Neural cell (in vitro differentiated cells): ENCODE measurements around the gene MYG1. TPM values are rescaled to one million over a fixed set of nuclear protein-coding genes. Genes with fewer than 3 reads are reported as not detected.

Experiments
- H2AFZ ChIP-seq: fragments of 200-600, 300-800 bp; sonication (generic), shearing (Covaris generic); 2 replicates; pipeline ENCODE4 v1.6.0; 2014; ENCODE audit warnings: low read depth, mild to moderate bottlenecking, antibody characterized with exemption, low read length, moderate library complexity
- H3F3A ChIP-seq: fragments of 200-600 bp; shearing (Covaris generic); 2 replicates; pipeline ENCODE4 v1.6.1; 2016; ENCODE audit warnings: mild to moderate bottlenecking, moderate library complexity, mixed read lengths, antibody characterized with exemption, low read length; ENCODE audit not compliant: insufficient read depth, poor library complexity, severe bottlenecking
- H3K27ac ChIP-seq: fragments of 200-600, 300-800 bp; sonication (generic), shearing (Covaris generic); 2 replicates; pipeline ENCODE4 v1.5.1; 2014; ENCODE audit warnings: mild to moderate bottlenecking, low read length, moderate library complexity
- H3K27me3 ChIP-seq: fragments of 300-800, 200-600 bp; sonication (generic), shearing (Covaris generic); 2 replicates; pipeline ENCODE4 v1.6.0; 2014; ENCODE audit warnings: mild to moderate bottlenecking, low read depth, low read length, moderate library complexity; ENCODE audit not compliant: insufficient read depth
- H3K36me3 ChIP-seq: fragments of 300-800, 200-600 bp; sonication (generic), shearing (Covaris generic); 2 replicates; pipeline ENCODE4 v1.5.1; 2014; ENCODE audit warnings: mild to moderate bottlenecking, antibody characterized with exemption, low read length, moderate library complexity; ENCODE audit not compliant: insufficient read depth
- H3K4me2 ChIP-seq: fragments of 300-800, 200-600 bp; sonication (generic), shearing (Covaris generic); 2 replicates; pipeline ENCODE4 v1.6.0; 2014; ENCODE audit warnings: mild to moderate bottlenecking, low read length
- H3K4me3 ChIP-seq: fragments of 300-800, 200-600 bp; sonication (generic), shearing (Covaris generic); 2 replicates; pipeline ENCODE4 v1.5.1; 2014; ENCODE audit warnings: mild to moderate bottlenecking, low read length, moderate library complexity
- H3K79me2 ChIP-seq: fragments of 200-600 bp; shearing (Covaris generic); replicated peaks from 2 replicates; pipeline ENCODE4 v1.6.0; 2014; ENCODE audit warnings: mild to moderate bottlenecking, low read length, moderate library complexity; ENCODE audit not compliant: insufficient read depth
- H3K9ac ChIP-seq: fragments of 300-800, 200-600 bp; sonication (generic), shearing (Covaris generic); 2 replicates; pipeline ENCODE4 v1.6.1; 2016; ENCODE audit warnings: mild to moderate bottlenecking, low read length, mixed read lengths
- H3K9me2 ChIP-seq: fragments of 200-600 bp; shearing (Covaris generic); 2 replicates; pipeline ENCODE4 v1.6.1; 2016; ENCODE audit warnings: mild to moderate bottlenecking, low read length, mixed read lengths; ENCODE audit not compliant: insufficient read depth
- H3K9me3 ChIP-seq: fragments of 200-600, 300-800 bp; sonication (generic), shearing (Covaris generic); 2 replicates; pipeline ENCODE4 v1.6.1; 2016; ENCODE audit warnings: mild to moderate bottlenecking, mixed run types, low read length, moderate library complexity, mixed read lengths
- H4K20me1 ChIP-seq: fragments of 200-600 bp; shearing (Covaris generic); 2 replicates; pipeline ENCODE4 v1.6.1; 2016; ENCODE audit warnings: mild to moderate bottlenecking, mixed run types; ENCODE audit not compliant: insufficient read depth
- EP300 ChIP-seq: fragments of 450-650 bp; conservative IDR thresholded peaks from 2 replicates; pipeline ENCODE4 v1.6.1; 2014; ENCODE audit warnings: antibody characterized with exemption, mild to moderate bottlenecking, moderate library complexity; ENCODE audit not compliant: poor library complexity, severe bottlenecking
- EZH2 ChIP-seq: fragments of 200-600, 300-800 bp; shearing (Covaris generic), sonication (generic); IDR thresholded peaks from 2 replicates; pipeline ENCODE4 v1.6.1; 2014; ENCODE audit warnings: antibody characterized with exemption, low read length, borderline replicate concordance, mild to moderate bottlenecking; ENCODE audit not compliant: insufficient read depth, poor library complexity, severe bottlenecking
- MXI1 ChIP-seq: fragments of 450-650 bp; conservative IDR thresholded peaks from 2 replicates; pipeline ENCODE4 v1.6.1; 2014; ENCODE audit warnings: antibody characterized with exemption, mild to moderate bottlenecking; ENCODE audit not compliant: poor library complexity, severe bottlenecking
- POLR2AphosphoS5 ChIP-seq: IDR thresholded peaks from 2 replicates; pipeline ENCODE4 v1.6.1; 2012
- RAD21 ChIP-seq: fragments of 450-650 bp; conservative IDR thresholded peaks from 2 replicates; pipeline ENCODE4 v1.6.1; 2014; ENCODE audit warnings: antibody characterized with exemption, mild to moderate bottlenecking, moderate library complexity
- SMC3 ChIP-seq: fragments of 450-650 bp; conservative IDR thresholded peaks from 2 replicates; pipeline ENCODE4 v1.6.1; 2014; ENCODE audit warnings: antibody characterized with exemption, mild to moderate bottlenecking, moderate library complexity; ENCODE audit not compliant: poor library complexity
- TAF1 ChIP-seq: IDR thresholded peaks from 2 replicates; pipeline ENCODE4 v1.6.1; 2012; ENCODE audit warnings: low read depth
- polyA plus RNA-seq: library from polyadenylated mRNA; depleted of rRNA; stranded (reverse); fragments of >200 nt; gene quantifications from 2 replicates; pipeline ENCODE4 v1.2.3, GENCODE V29; 2014
- TF ChIP-seq, protein P1 (sequence below): fragments of 450-650 bp; IDR thresholded peaks from 2 replicates; pipeline ENCODE4 v1.5.1; 2014; ENCODE audit warnings: antibody characterized with exemption, mild to moderate bottlenecking, moderate library complexity; ENCODE audit not compliant: poor library complexity, severe bottlenecking
- TF ChIP-seq, protein P2 (sequence below): IDR thresholded peaks from 2 replicates; pipeline ENCODE4 v1.6.1; 2012; ENCODE audit warnings: borderline replicate concordance

The MYG1 gene
- polyA plus RNA-seq, 1 donor from 2014 or later, result 70.5 TPM

DNA sequence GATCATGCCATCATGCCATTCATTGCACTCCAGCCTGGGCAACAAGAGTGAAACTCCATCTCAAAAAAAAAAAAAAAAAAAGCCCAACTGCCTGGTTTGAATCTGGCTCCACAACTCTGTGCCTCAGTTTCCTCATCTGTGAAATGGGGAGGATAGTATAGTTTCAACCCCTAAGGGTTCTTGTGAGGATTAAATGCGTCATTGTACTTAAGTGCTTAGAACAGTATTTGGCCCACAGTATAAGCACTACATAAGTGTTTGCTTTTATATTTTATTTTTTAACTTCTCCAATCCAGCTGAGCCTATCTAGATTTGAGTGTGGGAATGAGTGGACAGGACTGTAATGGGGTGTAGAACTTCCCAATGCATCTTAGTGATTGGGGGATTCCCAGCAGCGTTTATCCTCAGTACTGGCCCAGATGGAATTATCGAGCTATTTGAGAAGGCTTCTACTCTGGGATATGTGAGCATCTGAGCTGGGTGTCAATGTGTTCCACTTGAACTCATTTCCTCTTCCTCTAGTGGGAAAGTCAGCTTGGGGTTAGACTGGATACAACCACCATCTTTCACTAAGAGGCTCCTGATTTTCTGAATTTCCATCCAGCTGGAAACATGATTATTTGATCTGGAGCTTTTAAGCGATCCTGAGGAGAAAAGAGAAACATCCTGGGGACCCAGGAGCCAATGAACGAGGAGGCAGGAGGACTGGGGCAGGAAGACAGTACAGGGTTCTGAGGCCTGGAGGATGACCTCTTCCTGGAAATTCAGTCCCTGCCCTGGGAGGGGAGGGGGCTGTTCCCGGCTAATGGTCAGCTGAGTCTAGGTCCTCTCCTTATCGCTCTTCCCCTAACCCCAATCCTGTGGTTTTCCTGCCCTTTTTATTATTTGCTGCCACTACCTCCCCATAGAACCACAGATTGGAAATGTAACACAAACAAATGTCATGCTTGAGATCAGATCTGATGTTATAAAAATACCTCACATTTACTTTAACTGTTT is 40.7 kb upstream of the MYG1 start:
- Histone ChIP-seq H3K4me3 (no peak overlapping the region), H3K9me3 (no peaks in the 10 kb centered on the region), H3K4me2 (no peak overlapping the region), H3K27ac (no peak overlapping the region), H4K20me1 (no peaks in the 10 kb centered on the region), H3K9ac (no peak overlapping the region), H2AFZ (no peak overlapping the region), H3K9me2 (no peaks in the 10 kb centered on the region), H3K36me3 (no peaks in the 10 kb centered on the region), H3K27me3 (no peaks in the 10 kb centered on the region), H3K79me2 (no peaks in the 10 kb centered on the region), H3F3A (no peaks in the 10 kb centered on the region)
- TF ChIP-seq SMC3 (no peak), POLR2AphosphoS5 (no peak), EP300 (no peak), EZH2 (no peak), MXI1 (no peak), TAF1 (no peak), RAD21 (no peak)
- TF ChIP-seq, protein P1, sequence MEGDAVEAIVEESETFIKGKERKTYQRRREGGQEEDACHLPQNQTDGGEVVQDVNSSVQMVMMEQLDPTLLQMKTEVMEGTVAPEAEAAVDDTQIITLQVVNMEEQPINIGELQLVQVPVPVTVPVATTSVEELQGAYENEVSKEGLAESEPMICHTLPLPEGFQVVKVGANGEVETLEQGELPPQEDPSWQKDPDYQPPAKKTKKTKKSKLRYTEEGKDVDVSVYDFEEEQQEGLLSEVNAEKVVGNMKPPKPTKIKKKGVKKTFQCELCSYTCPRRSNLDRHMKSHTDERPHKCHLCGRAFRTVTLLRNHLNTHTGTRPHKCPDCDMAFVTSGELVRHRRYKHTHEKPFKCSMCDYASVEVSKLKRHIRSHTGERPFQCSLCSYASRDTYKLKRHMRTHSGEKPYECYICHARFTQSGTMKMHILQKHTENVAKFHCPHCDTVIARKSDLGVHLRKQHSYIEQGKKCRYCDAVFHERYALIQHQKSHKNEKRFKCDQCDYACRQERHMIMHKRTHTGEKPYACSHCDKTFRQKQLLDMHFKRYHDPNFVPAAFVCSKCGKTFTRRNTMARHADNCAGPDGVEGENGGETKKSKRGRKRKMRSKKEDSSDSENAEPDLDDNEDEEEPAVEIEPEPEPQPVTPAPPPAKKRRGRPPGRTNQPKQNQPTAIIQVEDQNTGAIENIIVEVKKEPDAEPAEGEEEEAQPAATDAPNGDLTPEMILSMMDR, result no peak
- TF ChIP-seq, protein P2, sequence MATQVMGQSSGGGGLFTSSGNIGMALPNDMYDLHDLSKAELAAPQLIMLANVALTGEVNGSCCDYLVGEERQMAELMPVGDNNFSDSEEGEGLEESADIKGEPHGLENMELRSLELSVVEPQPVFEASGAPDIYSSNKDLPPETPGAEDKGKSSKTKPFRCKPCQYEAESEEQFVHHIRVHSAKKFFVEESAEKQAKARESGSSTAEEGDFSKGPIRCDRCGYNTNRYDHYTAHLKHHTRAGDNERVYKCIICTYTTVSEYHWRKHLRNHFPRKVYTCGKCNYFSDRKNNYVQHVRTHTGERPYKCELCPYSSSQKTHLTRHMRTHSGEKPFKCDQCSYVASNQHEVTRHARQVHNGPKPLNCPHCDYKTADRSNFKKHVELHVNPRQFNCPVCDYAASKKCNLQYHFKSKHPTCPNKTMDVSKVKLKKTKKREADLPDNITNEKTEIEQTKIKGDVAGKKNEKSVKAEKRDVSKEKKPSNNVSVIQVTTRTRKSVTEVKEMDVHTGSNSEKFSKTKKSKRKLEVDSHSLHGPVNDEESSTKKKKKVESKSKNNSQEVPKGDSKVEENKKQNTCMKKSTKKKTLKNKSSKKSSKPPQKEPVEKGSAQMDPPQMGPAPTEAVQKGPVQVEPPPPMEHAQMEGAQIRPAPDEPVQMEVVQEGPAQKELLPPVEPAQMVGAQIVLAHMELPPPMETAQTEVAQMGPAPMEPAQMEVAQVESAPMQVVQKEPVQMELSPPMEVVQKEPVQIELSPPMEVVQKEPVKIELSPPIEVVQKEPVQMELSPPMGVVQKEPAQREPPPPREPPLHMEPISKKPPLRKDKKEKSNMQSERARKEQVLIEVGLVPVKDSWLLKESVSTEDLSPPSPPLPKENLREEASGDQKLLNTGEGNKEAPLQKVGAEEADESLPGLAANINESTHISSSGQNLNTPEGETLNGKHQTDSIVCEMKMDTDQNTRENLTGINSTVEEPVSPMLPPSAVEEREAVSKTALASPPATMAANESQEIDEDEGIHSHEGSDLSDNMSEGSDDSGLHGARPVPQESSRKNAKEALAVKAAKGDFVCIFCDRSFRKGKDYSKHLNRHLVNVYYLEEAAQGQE, result no peak

- H3K4me3 ChIP-seq, result no peak overlapping the region
- no peaks in the 10 kb centered on the region for H3F3A ChIP-seq
- H3K9me2 ChIP-seq, result no peaks in the 10 kb centered on the region
- no peaks in the 10 kb centered on the region for H3K9me3 ChIP-seq
- H4K20me1 ChIP-seq, result no peaks in the 10 kb centered on the region
- H3K79me2 ChIP-seq, result no peaks in the 10 kb centered on the region
- no peak overlapping the region for H3K9ac ChIP-seq
- no peak overlapping the region for H2AFZ ChIP-seq
- no peak overlapping the region for H3K27ac ChIP-seq
- no peaks in the 10 kb centered on the region for H3K36me3 ChIP-seq
- TF ChIP-seq EZH2 (no peak), SMC3 (no peak), TAF1 (no peak), MXI1 (no peak), EP300 (no peak), RAD21 (no peak), POLR2AphosphoS5 (no peak)
- TF ChIP-seq, protein P1, result no peak
- TF ChIP-seq, protein P2, result no peak
- no peak overlapping the region for H3K4me2 ChIP-seq
- H3K27me3 ChIP-seq, result no peaks in the 10 kb centered on the region
Measured at GRCh38 chr12:53259891-53260290, 39.6 kb upstream of the MYG1 start.
